GM19023 (cell line): ENCODE data around the gene LAMA2.

Experiments
- ATAC-seq: cut with Tn5 transposase; IDR thresholded peaks from one replicate; pipeline ENCODE4 v1.9.1; 2021; ENCODE audit warnings: mild to moderate bottlenecking, moderate library complexity; ENCODE audit not compliant: unreplicated experiment

LAMA2 gene

DNA sequence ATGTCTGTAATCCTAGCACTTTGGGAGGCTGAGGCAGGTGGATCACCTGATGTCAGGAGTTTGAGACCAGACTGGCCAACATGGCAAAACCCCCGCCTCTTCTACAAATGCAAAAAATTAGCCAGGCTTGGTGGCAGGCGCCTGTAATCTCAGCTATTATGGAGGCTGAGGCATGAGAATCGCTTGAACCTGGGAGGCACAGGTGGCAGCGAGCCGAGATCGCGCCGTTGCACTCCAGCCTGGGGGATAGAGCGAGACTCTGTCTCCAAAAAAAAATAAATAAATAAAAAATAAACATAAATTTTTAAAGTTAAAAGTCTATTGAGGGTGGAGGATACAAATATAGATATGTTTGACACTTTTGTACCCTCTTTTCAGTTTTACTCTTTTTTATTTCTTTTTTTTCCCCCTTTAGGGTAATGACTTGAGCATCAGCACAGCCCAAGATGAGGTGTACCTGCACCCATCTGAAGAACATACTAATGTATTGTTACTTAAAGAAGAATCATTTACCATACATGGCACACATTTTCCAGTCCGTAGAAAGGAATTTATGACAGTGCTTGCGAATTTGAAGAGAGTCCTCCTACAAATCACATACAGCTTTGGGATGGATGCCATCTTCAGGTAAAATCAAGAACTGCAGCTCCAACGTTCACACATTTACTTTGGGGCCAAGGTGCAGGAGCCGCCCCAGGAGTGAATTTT lies 368.9 kb downstream of the LAMA2 start:
- peak; percentile 83 for ATAC-seq

- ATAC-seq = no peak
These were observed 369.6 kb downstream of the LAMA2 start for GRCh38 chr6:129252377-129253071.

DNA sequence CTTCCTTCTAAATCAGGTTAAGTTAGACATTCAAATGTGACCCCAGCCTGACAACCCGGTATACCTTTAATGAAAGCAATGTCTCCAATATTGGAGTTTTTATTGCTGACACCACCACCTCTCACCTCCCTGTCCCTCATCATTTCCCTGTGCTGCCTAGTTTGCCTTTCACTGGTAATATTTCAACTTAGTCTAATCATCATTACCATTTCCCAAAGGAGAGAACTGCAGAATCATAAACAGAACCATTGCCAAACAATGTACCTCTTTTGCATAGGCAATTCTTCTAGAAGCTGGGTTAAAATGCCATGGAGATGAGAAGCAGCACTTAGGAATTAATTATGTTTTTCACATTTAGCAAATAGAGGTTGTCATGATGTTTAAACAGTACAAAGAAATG lies 370.3 kb downstream of the LAMA2 start:
- ATAC-seq = no peak

DNA sequence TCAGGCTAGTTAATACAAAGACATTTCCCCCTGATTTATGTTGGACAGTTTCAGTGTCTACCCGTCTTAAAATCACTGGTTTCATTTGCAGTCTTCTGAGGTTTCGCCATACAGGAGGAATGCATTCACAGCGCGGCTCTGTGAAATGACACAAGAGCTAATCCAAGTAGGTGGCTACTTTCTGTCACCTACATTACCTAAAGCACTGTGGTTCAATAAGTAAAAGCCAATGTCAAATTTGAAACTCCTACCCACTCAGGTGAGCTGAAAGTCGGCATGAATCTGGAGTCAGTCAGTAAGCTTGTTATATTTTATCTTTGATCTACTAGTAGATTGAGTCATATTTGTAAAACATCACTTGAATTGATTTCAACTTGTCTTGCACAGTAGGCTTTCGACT lies 370.8 kb downstream of the LAMA2 start:
- no peak for ATAC-seq

DNA sequence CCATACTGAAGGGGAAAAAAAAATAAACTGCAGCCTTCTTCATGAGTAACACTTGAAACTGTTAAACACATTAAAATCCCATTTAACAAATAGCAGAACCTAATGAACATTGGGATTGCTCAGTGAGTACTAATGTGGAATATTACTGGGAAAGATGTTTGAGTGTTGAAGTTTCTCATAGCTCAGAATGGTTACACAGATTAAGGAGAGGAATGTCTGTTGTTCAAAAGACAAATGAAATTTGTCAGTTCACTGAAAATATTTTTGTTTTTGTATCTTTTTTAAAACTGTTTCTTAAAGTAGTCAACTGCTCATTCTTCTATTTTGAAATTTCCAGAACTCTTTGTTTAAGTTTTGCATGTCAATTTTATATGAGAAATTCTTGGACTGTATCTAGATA lies 374.3 kb downstream of the LAMA2 start:
- no peak for ATAC-seq

DNA sequence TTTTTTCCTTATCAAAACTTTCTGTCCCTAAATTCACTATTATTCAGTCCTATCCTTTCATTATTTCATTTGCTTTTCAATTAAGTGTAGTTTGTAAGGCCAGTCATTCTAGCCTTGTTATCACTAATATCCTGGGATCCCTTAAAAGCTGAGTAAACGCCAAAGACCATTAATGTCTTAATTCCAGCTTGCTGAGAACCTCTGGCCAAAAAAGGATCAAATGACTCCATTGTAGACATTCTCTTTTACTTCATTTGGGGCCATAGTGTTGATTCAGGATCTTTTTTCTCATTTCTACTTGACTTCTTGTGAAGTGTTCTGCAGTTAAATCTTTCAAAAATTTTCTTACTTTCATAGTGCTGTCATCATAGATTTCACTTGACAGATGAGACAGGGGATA lies 379.7 kb downstream of the LAMA2 start:
- ATAC-seq = no peak

DNA sequence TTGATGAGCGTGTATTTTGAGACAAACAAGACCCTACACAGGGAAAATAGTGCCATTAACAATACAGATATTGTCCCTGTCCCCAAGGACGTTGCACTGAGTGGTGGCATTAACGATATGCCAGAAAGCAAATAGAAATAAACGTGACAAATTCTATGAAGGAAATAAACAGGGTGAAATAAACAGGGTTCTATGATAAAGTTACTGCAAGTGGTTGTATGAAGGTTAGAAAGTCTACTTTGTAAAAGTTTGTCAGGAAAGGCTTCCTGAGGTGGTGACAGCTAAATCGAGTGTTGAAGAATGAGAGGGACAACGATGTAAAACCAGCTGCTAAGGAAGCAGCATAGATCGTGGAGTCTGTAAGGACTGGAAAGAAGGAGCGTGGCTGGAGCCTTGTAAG lies 380.2 kb downstream of the LAMA2 start:
- ATAC-seq = no peak

DNA sequence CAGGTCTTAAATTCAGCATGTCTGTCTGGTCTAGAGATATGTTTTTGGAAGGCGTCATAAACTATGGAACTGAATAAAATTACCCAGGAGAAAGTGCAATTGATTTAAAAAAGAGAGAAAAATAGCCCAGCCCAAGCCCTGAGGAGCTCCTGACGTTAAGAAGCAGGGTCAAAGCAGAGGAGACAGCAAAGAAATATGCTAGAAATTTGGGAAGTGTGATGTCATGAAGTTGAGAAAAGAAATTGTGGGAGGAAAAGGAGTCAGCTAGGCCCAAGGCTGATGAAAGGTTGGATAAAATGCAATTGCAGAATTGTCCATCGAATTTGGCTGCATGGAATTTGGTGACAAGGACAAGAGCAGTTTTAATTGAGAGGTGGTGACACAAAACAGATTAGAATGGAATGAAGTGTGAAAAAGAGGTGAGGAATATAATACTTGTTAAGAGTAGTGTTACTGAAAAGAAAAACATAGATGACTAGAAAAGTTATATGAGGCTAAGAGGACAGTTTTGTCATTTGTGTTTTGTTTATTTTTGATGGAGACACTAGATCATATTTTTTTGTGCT lies 381.6 kb downstream of the LAMA2 start:
- ATAC-seq = no peak

GRCh38 chr6:129267028-129267427 lies 384.1 kb downstream of the LAMA2 start:
- ATAC-seq = no peak

GRCh38 chr6:129269076-129269475 lies 386.1 kb downstream of the LAMA2 start:
- ATAC-seq = no peak

DNA sequence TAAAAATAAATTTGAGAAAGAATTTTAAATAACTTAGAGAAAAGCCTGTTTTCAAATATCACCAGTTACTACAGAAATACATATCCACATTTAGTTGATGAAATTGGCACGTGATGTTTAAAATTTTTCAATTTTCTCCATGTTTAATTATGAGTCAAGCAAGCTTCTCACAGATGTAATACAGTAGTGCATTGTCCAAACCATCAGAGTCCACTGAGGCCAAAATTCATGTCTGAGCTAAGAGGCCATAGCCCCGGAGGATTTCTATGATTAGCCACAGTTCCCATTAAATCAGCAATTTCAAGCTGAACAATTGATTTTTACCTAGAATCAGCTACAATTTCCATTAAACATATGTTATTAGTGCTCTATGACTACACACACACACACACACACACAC lies 387.0 kb downstream of the LAMA2 start:
- no peak for ATAC-seq

DNA sequence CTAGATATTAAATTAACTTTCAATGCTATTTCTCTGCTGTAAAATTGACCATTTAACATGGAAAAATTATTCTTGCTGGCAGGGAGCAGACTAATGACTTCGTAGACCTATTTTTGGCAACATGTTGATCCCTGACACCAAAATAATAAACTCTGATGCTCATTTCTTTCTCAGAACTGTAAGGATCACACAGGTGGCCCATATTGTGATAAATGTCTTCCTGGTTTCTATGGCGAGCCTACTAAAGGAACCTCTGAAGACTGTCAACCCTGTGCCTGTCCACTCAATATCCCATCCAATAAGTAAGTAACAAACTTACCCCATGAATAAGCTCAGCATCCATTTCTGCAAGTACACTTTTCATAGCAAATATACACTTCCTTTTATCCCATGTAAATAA lies 387.5 kb downstream of the LAMA2 start:
- no peak for ATAC-seq

DNA sequence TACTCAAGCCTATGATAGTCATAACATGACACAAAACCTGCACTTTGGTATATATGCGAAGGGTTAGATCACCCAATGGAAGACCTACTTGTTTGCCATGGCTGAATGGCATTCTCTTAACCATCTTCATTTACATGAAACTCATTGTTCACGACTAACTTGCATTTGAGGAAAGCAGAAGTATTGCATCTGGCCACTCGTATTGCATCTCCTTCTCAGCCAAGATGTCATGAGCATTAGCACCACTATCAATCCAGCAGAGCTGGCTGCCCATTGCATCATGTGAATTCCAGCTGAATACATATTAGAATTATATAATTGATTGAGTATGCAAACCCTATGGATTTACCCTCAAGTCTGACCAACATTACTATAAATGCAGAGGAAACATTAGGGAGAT lies 390.2 kb downstream of the LAMA2 start:
- no peak for ATAC-seq

GRCh38 chr6:129276461-129276860 lies 393.5 kb downstream of the LAMA2 start:
- no peak for ATAC-seq

GRCh38 chr6:129276986-129277385 lies 394.0 kb downstream of the LAMA2 start:
- ATAC-seq = no peak

DNA sequence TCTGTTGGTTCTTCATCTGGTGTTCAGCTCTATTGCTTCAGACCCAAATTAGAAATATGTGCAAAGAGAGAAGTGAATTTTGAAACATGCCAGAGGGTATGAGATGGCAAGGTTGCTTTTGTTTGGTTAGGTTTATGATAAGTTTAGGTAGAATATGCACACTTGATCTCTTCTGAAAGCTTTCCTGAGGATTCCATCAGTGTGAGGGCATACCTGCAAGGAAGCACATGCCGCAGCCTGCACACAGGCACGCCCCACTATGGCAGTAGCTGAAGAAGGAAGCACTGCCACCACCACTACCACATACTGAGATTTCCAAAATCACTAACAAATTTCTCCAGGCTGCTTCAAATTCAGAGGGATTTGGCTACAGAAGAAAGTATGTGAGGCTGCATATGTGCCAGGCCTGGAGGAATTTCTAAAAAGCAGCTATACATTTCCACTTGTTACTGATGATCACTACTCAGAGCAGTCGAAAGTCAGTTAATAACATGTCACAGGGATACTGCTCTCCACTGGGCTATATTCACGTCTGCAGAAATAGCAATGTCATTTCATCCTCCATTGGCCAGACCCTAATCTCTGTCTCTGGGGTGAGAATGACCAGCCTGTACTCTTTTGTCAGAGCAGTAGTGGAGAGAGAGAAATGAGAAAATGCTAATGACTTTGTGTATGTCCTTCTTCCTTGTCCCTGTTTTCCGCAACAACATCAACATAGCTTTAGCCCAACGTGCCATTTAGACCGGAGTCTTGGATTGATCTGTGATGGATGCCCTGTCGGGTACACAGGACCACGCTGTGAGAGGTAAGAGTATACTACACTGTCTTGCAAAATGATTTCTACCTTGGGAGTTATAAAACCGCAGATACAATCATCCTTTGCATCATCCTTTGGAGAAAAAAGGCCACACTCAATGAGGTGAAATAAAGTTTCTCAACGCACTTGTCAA lies 396.7 kb downstream of the LAMA2 start:
- no peak for ATAC-seq

DNA sequence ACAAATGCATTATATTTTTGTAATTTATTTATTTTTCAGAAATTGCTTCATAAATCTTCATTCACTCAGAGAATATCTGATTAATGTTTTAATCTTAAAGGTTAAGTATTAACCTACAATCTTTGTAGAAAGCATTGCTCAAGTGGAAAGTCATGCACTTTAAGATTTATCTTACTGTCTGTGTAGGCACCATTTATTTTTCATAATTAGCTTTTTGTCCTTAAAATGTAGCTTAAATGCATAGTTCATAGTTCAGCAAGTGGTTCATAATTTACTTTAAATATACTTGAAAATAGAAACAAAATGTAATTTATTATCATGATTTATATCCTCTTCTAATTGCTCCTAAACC lies 397.3 kb downstream of the LAMA2 start:
- no peak for ATAC-seq

DNA sequence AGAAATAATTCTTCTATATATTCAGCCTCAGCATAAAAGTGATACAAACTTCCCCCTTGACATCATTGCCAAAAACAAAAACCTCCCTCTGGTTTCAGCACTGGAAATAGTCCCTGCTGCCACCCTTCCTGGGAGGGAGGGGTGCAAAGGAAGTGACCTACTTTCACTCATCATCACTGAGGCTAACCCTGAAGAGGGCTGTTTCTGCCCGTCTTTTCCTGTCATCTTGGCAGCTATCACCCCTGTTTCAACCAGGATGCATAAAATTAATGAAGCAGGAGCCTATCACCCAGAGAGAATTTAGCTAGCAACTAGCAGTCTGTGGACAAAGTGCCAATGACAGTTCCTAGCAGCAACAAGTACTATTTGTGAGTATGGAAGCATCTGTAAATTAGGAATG lies 397.8 kb downstream of the LAMA2 start:
- no peak for ATAC-seq

- ATAC-seq = no peak
These were observed 398.3 kb downstream of the LAMA2 start for GRCh38 chr6:129281168-129281796.

DNA sequence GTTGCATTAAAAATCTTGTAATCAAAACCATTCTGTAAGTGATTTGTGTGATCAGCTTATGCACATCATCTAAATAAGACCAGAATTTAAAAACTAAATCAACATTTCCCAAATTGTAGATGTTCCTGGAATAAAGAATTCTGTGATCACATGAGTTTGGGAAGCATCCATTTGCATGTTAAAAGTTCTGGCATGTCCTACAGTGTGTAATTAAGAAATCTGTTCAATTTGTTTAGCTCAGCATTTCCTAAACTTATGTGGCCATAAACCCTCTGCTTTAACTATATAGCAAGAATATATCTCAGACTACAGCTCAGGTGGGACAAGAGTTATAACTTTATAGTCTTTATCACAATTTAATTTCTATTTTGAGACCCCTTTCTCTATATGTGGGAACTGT lies 399.1 kb downstream of the LAMA2 start:
- no peak for ATAC-seq

- no peak for ATAC-seq
These were observed 401.3 kb downstream of the LAMA2 start for GRCh38 chr6:129284225-129284624.
